BJ (cell line): ENCODE data around the gene EXOC6B. TPM values are rescaled to one million over a fixed set of nuclear protein-coding genes. Genes with fewer than 3 reads are reported as not detected.

ENCODE experiments used
- CTCF ChIA-PET: fragments of 350-600 bp; formaldehyde crosslinking; extraction: SDS; loops from one replicate; lab custom pipeline; 2021; ENCODE audit warnings: antibody characterized with exemption, inconsistent platforms; lab: Yijun Ruan, JAX
- POLR2A ChIA-PET: fragments of 300-600 bp; sonication (Branson Sonifier 250); formaldehyde crosslinking; extraction: SDS; loops from one replicate; lab custom pipeline; 2021; ENCODE audit warnings: antibody characterized with exemption; lab: Charles Lee
- DNase-seq: peaks from one replicate; pipeline ENCODE4 v3.0.0-alpha.2; 2011; ENCODE audit warnings: low read depth
- H3K27me3 ChIP-seq: 2 replicates; pipeline ENCODE4 v1.6.0; 2011; ENCODE audit warnings: low read length; ENCODE audit not compliant: control insufficient read depth, insufficient read depth
- H3K36me3 ChIP-seq: 2 replicates; pipeline ENCODE4 v1.5.1; 2011; ENCODE audit warnings: low read length; ENCODE audit not compliant: control insufficient read depth, insufficient read depth
- H3K4me3 ChIP-seq: 2 replicates; pipeline ENCODE4 v1.5.1; 2011; ENCODE audit warnings: low read depth, mild to moderate bottlenecking, control low read depth, low read length
- polyA plus RNA-seq: library from polyadenylated mRNA; depleted of rRNA; stranded (reverse); fragments of >200 nt; gene quantifications from 2 replicates; pipeline ENCODE4 v1.2.3, GENCODE V29; 2011
- TF ChIP-seq, protein P1 (sequence below): IDR thresholded peaks from 2 replicates; pipeline ENCODE4 v1.5.1; 2011; ENCODE audit warnings: low read depth, mild to moderate bottlenecking, control low read depth, inconsistent platforms, low read length, moderate library complexity; ENCODE audit not compliant: insufficient read depth

EXOC6B gene
- polyA plus RNA-seq, 1 experiment = 15.5 TPM

GRCh38 chr2:72185206-72185605 lies 640.6 kb downstream of the EXOC6B start:
- no peak for DNase-seq
- no peaks in the 10 kb centered on the region for H3K27me3 ChIP-seq
- H3K4me3 ChIP-seq = no peak overlapping the region
- TF ChIP-seq, protein P1, sequence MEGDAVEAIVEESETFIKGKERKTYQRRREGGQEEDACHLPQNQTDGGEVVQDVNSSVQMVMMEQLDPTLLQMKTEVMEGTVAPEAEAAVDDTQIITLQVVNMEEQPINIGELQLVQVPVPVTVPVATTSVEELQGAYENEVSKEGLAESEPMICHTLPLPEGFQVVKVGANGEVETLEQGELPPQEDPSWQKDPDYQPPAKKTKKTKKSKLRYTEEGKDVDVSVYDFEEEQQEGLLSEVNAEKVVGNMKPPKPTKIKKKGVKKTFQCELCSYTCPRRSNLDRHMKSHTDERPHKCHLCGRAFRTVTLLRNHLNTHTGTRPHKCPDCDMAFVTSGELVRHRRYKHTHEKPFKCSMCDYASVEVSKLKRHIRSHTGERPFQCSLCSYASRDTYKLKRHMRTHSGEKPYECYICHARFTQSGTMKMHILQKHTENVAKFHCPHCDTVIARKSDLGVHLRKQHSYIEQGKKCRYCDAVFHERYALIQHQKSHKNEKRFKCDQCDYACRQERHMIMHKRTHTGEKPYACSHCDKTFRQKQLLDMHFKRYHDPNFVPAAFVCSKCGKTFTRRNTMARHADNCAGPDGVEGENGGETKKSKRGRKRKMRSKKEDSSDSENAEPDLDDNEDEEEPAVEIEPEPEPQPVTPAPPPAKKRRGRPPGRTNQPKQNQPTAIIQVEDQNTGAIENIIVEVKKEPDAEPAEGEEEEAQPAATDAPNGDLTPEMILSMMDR = no peak
- ChIA-PET CTCF (no interaction called here), POLR2A (no interaction called here)
- H3K36me3 ChIP-seq = no peaks in the 10 kb centered on the region

GRCh38 chr2:72183466-72183865 lies 642.4 kb downstream of the EXOC6B start:
- TF ChIP-seq, protein P1 = no peak
- no peaks in the 10 kb centered on the region for H3K27me3 ChIP-seq
- POLR2A ChIA-PET = no interaction called here
- no peaks in the 10 kb centered on the region; the same call in 1 of the 2 replicates for H3K36me3 ChIP-seq
- no peak overlapping the region for H3K4me3 ChIP-seq
- no peak for DNase-seq
- CTCF ChIA-PET = no interaction called here

- H3K27me3 ChIP-seq = no peaks in the 10 kb centered on the region
- DNase-seq = no peak
- TF ChIP-seq, protein P1 = no peak
- ChIA-PET CTCF (no interaction called here), POLR2A (no interaction called here)
- no peaks in the 10 kb centered on the region; the same call in 1 of the 2 replicates for H3K36me3 ChIP-seq
- no peak overlapping the region for H3K4me3 ChIP-seq
Observed at GRCh38 chr2:72183016-72183415, 642.8 kb downstream of the EXOC6B start.

GRCh38 chr2:72182547-72182946 lies 643.3 kb downstream of the EXOC6B start:
- no peaks in the 10 kb centered on the region; the same call in 1 of the 2 replicates for H3K36me3 ChIP-seq
- TF ChIP-seq, protein P1 = no peak
- H3K4me3 ChIP-seq = no peak overlapping the region
- POLR2A ChIA-PET = no interaction called here
- no peak for DNase-seq
- no peaks in the 10 kb centered on the region for H3K27me3 ChIP-seq
- CTCF ChIA-PET = no interaction called here

- H3K36me3 ChIP-seq = no peaks in the 10 kb centered on the region; the same call in 1 of the 2 replicates
Observed at GRCh38 chr2:72181616-72182015, 644.2 kb downstream of the EXOC6B start.

More at GRCh38 chr2:72181616-72182015, 644.2 kb downstream of the EXOC6B start:
- no peak for DNase-seq
- Histone ChIP-seq H3K4me3 (no peak overlapping the region), H3K27me3 (no peaks in the 10 kb centered on the region)
- CTCF ChIA-PET = no interaction called here
- TF ChIP-seq, protein P1 = no peak
- POLR2A ChIA-PET = no interaction called here
